IPS DF 4.7 (cell line): ENCODE measurements around the gene BCAS4.
"Not testable (repeated sequence)": the region's sequence is repeated elsewhere in the genome, so short reads cannot be mapped to it uniquely, and the experiment has no call there.

ENCODE experiments used
- DNase-seq: peaks from one replicate; pipeline ENCODE4 v3.0.0-alpha.2; 2013; ENCODE audit warnings: low spot score; ENCODE audit errors: extremely low read depth

Gene BCAS4

GRCh38 chr20:50874758-50875665 is 80.2 kb downstream of the BCAS4 start:
- DNase-seq: no peak

- DNase-seq: no peak
These were observed 81.3 kb downstream of the BCAS4 start for GRCh38 chr20:50876063-50876685.

GRCh38 chr20:50876816-50877215 is 82.0 kb downstream of the BCAS4 start:
- DNase-seq: no peak

- no peak for DNase-seq
These were observed 82.4 kb downstream of the BCAS4 start for GRCh38 chr20:50877232-50877743.

- DNase-seq: no peak
These were observed 85.0 kb downstream of the BCAS4 start for GRCh38 chr20:50879649-50880550.

GRCh38 chr20:50881759-50882424 is 87.0 kb downstream of the BCAS4 start:
- DNase-seq: not testable (repeated sequence)

GRCh38 chr20:50883856-50884255 is 89.0 kb downstream of the BCAS4 start:
- DNase-seq: no peak

GRCh38 chr20:50885068-50885467 is 90.2 kb downstream of the BCAS4 start:
- no peak for DNase-seq

GRCh38 chr20:50885781-50886180 is 90.9 kb downstream of the BCAS4 start:
- DNase-seq: no peak

GRCh38 chr20:50886184-50886790 is 91.4 kb downstream of the BCAS4 start:
- DNase-seq: no peak

GRCh38 chr20:50887576-50887975 is 92.7 kb downstream of the BCAS4 start:
- DNase-seq: no peak

GRCh38 chr20:50891138-50891537 is 96.3 kb downstream of the BCAS4 start:
- DNase-seq: no peak

- DNase-seq: no peak
These were observed 97.5 kb downstream of the BCAS4 start for GRCh38 chr20:50892394-50892793.

GRCh38 chr20:50893620-50894019 is 98.8 kb downstream of the BCAS4 start:
- no peak for DNase-seq

- DNase-seq: no peak
These were observed 100.4 kb downstream of the BCAS4 start for GRCh38 chr20:50895111-50895830.

GRCh38 chr20:50898475-50898874 is 103.6 kb downstream of the BCAS4 start:
- no peak for DNase-seq

- no peak for DNase-seq
These were observed 105.4 kb downstream of the BCAS4 start for GRCh38 chr20:50900261-50900660.

- DNase-seq: no peak
These were observed 106.4 kb downstream of the BCAS4 start for GRCh38 chr20:50901301-50901700.

- DNase-seq: no peak
These were observed 108.6 kb downstream of the BCAS4 start for GRCh38 chr20:50903353-50904051.
